IMR-90 (cell line): ENCODE results near the gene MSANTD7.

Source experiments
- MAFK ChIP-seq: IDR thresholded peaks from 2 replicates; pipeline ENCODE4 v1.6.1; 2012; ENCODE audit warnings: low read depth, low read length, improper control_type of control experiment
- NFE2L2 ChIP-seq: fragments of 150-350 bp; IDR thresholded peaks from 2 replicates; pipeline ENCODE4 v1.6.1; 2016; ENCODE audit warnings: low read depth, mild to moderate bottlenecking, low read length
- POLR2A ChIP-seq: IDR thresholded peaks from 2 replicates; pipeline ENCODE4 v1.6.1; 2012; ENCODE audit warnings: mild to moderate bottlenecking, low read depth, low read length
- TF ChIP-seq, protein P1 (sequence below): conservative IDR thresholded peaks from 2 replicates; pipeline ENCODE4 v1.5.1; 2012; ENCODE audit warnings: mild to moderate bottlenecking, low read depth, low read length, improper control_type of control experiment
- TF ChIP-seq, protein P2 (sequence below): fragments of 150-350 bp; IDR thresholded peaks from 2 replicates; pipeline ENCODE4 v1.6.1; 2016; ENCODE audit warnings: low read depth, mild to moderate bottlenecking, low read length, moderate library complexity, borderline replicate concordance

DNA sequence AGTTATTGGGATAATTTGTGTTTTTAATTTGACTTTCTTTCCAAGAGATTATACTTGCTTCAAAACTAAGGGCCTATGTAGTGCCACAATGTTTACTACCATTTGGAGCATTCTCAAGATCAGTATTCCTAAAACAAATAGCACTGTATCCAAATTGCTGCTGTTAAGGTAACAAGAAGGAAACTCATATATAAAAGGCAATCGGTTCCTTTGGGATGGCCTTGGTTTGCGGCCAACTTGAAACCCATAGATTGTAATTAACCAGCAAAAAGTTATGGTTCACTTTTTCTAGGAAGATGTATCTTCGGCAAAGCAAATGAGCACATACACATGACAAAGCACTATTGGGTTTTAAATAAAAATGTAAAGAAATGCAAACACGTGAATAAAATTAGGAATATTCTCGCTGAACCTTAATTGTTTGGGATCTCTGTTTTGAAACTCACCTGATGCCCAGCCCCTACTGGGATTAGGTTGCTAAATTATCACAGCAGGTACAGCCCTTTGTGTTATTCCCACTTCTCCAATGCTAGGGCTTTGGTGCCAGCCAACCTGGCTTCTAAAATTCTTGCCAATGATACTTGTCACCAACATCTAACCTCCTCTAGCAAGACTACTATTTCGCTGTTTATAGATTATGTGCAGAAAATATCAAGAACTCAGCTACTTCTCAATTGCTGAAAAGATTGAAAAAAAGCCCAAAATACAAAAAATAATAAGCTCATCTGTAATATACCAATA is 16.3 kb upstream of the MSANTD7 start:
- TF ChIP-seq NFE2L2 (no peak), POLR2A (no peak), MAFK (no peak)
- TF ChIP-seq, protein P1, sequence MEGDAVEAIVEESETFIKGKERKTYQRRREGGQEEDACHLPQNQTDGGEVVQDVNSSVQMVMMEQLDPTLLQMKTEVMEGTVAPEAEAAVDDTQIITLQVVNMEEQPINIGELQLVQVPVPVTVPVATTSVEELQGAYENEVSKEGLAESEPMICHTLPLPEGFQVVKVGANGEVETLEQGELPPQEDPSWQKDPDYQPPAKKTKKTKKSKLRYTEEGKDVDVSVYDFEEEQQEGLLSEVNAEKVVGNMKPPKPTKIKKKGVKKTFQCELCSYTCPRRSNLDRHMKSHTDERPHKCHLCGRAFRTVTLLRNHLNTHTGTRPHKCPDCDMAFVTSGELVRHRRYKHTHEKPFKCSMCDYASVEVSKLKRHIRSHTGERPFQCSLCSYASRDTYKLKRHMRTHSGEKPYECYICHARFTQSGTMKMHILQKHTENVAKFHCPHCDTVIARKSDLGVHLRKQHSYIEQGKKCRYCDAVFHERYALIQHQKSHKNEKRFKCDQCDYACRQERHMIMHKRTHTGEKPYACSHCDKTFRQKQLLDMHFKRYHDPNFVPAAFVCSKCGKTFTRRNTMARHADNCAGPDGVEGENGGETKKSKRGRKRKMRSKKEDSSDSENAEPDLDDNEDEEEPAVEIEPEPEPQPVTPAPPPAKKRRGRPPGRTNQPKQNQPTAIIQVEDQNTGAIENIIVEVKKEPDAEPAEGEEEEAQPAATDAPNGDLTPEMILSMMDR, result no peak
- TF ChIP-seq, protein P2, sequence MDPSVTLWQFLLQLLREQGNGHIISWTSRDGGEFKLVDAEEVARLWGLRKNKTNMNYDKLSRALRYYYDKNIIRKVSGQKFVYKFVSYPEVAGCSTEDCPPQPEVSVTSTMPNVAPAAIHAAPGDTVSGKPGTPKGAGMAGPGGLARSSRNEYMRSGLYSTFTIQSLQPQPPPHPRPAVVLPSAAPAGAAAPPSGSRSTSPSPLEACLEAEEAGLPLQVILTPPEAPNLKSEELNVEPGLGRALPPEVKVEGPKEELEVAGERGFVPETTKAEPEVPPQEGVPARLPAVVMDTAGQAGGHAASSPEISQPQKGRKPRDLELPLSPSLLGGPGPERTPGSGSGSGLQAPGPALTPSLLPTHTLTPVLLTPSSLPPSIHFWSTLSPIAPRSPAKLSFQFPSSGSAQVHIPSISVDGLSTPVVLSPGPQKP, result no peak
